GM19025 (cell line): ENCODE results near the gene UMPS.
"Not testable (repeated sequence)": the region's sequence is repeated elsewhere in the genome, so short reads cannot be mapped to it uniquely, and the experiment has no call there.

Experiments used
- ATAC-seq: cut with Tn5 transposase; IDR thresholded peaks from one replicate; pipeline ENCODE4 v1.9.1; 2021; ENCODE audit warnings: mild to moderate bottlenecking, low read depth, moderate library complexity; ENCODE audit not compliant: unreplicated experiment

Gene UMPS

DNA sequence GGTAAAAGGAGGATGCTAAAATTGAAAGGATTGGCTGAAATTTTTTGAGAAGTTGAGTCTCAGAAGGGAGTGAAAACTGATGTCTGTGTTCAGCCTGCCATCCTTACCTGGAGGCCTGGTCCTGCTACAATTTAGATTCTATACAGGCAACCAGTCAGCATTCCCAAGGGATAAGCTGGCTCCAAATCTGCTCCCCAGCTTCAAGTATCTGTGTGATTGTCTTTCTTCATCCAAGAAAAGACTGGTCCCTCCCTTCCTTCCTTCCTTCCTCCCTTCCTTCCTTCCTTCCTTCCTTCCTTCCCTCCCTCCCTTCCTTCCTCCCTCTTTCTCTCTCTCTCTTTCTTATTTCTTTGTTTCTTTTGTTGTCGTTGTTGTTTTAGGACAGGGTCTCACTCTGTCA lies 24.7 kb upstream of the UMPS start:
- no peak for ATAC-seq

DNA sequence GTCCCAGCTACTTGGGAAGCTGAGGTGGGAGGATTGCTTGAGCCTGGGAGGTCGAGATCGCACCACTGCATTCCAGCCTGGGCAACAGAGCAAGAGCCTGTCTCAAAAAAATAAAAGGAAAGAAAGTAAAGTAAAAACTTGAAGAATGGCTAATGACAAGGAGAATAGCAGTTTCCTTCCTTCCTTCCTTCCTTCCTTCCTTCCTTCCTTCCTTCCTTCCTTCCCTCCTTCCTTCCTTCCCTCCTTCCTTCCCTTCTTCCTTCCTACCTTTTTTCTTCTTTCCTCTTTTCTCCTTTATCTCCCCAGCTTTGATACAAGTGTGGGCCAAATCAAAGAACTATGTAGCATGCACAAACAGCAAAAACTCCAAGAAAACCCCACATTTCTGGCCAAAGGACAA lies 23.0 kb upstream of the UMPS start:
- ATAC-seq, result not testable (repeated sequence)

DNA sequence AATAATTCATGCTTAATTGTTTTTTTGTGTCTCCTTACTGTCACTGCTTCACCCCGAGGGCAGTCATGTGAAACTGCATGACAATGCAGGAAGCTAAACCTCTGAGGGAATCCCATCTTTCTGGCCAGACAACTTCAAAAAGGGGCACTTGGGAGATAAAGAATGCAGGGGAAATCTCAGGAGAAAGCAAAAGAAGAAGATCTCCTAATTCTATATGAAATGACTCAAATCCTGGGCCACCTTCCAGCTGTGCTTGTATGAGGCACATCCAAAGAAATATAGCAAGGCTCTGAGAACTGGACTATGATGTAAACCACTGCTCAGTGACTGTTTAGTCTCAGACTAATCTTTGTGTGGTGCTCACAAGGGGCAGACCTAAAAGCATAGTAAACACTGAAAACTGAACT lies 22.6 kb upstream of the UMPS start:
- ATAC-seq, result no peak

DNA sequence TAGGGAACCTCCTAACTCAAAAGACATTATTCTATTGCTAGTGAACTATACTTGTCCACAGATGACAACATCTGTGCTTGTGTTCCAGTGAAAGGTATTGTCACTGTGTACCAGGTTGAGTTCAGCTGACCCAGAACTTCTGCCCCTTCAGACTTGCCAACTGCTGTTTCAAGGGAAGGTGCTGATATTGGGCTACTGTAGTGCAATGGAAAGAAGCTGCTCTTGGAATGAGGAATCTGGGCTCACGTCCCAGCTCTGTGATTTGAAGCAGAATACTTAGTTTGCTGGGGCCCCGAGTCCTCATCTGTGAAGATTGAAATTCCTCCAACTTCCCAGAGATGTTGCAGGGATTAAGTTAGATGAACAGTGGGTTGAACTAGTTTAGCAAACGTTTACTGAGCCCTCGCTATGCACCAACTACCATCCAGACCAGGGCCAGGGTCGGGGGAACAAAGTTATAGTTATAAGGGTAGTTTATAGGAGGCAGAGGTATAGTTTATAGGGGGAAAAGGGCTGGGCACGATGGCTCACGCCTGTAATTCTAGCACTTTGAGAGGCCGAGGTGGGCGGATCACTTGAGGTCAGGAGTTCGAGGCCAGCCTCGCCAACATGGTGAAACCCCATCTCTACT lies 15.9 kb upstream of the UMPS start:
- ATAC-seq, result no peak

DNA sequence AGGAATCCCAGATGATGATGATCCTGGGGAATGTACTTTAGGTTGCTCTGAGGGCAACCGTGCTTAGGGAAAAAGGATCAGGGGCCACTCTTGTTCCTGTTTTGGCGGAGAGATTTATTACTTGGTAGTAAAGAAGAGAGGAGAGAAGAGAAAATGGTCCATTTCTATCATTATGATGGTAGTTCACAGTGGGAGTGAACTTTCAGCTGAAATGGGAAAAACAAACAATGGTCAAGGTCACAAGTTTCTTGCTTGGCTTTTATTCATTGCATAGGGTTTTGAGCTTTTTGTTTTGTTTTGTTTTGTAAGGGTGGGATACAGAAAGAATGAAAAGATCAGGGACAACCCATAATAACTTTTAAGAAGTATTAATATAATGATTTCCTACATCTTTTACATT lies 7.7 kb upstream of the UMPS start:
- ATAC-seq, result no peak

DNA sequence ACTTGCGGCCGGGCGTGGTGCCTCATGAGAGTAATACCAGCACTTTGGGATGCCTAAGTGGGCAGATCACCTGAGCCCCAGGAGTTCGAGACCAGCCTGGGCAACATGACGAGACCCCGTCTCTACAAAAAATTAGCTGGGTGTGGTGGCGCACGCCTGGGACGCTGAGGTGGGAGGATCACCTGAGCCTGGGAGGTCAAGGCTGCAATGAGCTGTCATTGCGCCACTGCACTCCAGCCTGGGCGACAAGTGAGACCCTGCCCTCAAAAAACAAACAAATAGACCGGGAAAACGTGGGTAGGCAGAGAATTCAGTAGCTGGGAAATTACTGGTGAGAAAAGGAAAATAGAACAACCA lies 667 bp downstream of the UMPS start:
- ATAC-seq, result no peak

DNA sequence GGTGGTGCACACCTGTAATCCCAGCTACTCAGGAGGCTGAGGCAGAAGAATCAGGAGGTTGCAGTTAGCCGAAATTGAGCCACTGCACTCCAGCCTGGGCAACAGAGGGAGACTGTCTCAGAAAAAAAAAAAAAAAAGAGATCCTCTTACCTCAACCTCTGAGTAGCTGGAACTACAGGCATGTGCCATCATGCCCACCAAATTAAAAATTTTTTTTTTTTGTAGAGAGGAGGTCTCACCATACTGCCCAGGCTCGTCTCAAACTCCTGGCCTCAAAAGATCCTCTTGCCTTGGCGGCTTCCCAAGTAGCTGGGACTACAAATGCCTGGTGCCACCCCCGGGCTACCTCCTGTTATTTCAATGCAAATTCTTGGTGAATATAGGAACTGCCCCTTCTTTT lies 1.5 kb downstream of the UMPS start:
- no peak for ATAC-seq

DNA sequence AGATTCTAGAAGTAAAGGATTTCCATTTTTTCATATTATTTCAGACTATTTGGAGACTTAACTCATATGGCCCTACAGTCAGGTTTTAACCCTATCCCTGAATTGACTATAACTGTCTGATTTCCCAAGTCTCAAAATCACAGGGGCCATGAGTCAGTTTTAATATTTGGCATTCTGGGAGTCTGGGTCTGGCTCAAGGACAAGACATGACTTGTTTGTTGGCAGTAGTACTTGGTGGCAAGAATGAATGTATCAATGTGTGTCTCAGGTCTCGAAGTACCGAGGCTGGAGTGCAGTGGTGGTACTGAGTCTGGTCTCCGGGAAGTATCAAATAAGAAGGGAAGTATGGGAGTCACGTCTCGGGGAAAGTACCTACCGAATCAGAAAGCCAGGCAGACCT lies 10.8 kb downstream of the UMPS start:
- ATAC-seq, result no peak

DNA sequence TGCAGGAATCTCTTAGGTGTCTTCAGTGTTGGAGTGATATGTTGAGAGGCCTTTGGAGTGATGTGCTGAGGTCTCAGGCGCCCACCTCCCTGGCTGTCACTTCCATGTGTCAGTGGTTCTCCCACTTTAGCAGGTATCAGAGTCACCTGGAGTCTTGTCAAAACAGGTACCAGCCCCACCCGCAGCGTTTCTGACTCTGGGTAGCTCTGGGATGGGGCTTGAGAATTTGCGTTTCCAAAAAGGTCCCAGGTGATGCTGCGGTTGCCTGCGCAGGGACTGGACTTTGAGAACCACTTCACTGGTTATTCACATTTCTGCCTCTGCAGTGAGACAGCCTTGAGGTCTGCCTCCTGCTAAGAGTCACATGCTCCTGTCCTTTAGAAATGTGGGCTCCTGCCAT lies 15.5 kb downstream of the UMPS start:
- ATAC-seq, result no peak

DNA sequence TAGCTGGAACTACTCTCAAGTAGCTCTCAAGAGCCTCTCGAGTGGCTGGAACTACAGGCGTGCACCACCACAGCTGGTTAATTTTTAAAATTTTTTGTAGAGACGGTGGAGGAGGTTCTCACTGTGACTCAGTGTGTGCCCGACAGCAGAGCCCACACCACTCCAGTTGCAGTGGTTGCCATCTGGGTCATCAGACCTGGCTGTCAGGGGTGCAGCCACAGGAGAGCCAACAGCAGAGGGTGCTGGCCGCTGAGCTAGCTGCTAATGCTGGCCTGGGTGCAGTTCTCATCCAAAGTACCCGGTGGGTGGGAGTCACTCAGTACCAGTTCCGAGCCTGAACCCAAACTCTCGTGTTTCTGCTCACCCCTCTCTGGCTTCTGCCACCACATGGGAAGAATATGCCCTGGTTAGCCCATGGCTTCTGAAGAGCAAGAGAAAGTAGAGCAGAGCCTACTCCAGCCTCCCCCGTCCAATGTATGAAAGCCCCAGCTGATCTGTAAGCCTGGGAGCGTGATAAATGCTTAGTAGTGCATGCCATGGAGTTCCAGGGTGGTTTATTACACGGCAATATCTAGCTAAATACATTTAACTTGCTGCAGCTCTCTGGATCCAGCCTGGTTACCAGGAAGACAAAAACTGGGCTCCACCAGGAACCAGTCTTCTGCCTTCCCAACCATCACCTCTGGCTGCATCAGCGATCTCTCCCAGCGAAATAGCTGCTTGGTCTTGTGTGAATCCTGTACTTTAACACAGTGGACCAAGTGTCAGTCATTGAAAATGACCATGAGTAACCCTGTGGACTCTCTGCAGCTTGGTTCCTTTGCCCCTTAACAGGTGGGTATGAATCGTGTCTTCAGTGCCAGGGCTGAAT lies 17.1 kb downstream of the UMPS start:
- ATAC-seq, result no peak

DNA sequence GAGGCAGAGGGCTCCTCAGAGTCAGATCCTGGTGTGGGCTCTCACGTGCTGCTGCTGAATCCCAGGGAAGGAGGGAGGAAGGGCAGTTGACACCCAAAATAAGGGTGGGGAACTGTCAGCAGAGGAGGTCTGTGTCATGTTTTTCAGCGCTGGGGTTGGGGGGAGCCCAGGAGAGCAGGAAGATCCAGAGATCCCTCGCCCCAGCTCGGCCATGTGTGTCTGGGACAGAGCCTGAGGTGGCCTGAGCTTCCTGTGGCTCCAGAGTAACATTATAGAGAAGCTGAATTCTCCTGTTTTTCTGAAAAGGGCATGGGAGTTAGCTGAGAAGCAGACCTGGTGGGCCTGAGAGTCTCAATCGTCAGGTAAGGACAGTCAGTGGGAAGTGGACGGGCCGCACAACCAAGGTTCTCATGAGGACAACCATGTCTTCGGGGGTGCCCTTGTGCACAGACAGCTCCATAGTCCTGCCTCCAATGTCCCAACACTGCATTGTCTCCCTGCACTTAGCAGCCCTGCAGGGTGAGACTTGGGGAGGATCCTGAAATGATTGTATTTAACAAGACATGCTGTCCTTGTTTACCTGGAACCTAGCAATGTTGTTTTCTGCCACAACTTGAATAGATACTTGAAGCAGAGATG lies 18.4 kb downstream of the UMPS start:
- ATAC-seq, result no peak

DNA sequence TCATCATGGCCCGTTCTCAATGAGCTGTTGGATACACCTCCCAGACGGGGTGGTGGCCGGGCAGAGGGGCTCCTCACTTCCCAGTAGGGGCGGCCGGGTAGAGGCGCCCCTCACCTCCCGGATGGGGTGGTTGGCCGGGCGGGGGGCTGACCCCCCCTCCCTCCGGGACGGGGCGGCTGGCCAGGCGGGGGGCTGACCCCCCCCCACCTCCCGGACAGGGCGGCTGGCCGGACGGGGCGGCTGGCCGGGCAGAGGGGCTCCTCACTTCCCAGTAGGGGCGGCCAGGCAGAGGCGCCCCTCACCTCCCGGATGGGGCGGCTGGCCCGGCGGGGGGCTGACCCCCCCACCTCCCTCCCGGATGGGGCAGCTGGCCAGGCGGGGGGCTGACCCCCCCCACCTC lies 19.6 kb downstream of the UMPS start:
- ATAC-seq, result not testable (repeated sequence)

DNA sequence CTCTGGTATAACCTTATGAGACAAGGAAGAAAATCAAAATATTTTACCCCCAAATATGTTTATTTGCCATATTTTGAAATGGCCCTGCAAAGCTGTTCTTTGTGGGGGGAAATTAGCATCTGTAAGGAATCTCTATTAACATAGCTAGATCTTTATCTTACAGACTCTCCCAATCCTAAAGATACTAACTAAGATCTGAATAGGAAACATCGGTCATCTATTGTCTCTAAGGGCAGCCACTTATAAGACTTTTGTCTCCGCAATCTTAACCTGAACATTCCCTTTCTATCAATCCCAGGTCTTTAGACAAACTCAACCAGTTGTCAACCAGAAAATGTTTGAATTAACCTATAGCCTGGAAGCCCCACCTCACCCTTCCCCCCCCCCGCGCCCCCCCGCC lies 21.2 kb downstream of the UMPS start:
- no peak for ATAC-seq

DNA sequence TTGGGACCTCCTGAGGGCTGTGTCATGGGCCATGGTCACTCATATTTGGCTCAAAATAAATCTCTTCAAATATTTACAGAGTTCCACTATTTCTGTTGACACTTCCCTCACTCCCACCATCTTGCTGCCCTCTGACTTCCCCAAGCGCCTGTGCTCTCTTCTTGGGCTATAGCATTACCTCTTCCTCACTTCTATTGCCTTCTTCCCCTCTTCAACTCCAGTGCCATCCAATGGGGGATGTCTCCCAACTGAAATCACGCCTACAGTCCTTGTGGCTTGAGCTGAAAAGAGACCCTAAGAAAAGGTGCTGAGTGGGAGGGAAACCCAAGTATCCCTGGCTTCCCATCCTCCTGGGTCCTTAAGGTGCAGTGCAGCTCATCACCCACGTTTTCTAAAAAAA lies 21.8 kb downstream of the UMPS start:
- no peak for ATAC-seq

DNA sequence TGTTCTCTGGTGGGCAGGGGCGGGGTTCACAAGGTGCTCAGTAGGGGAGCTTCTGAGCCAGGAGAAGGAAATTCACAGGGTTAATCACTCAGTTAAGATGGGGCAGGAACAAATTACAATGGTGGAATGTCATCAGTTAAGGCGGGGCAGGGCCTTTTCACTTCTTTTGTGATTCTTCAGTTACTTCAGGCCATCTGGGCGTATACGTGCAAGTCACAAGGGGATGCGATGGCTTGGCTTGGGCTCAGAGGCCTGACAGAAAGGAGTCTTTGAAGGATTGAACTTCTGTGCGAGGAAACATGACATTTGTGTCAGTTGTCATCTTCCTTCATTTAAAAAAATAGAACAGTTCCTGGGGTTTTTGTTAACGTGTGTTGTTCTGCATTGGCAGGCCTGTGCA lies 27.7 kb downstream of the UMPS start:
- not testable (repeated sequence) for ATAC-seq

DNA sequence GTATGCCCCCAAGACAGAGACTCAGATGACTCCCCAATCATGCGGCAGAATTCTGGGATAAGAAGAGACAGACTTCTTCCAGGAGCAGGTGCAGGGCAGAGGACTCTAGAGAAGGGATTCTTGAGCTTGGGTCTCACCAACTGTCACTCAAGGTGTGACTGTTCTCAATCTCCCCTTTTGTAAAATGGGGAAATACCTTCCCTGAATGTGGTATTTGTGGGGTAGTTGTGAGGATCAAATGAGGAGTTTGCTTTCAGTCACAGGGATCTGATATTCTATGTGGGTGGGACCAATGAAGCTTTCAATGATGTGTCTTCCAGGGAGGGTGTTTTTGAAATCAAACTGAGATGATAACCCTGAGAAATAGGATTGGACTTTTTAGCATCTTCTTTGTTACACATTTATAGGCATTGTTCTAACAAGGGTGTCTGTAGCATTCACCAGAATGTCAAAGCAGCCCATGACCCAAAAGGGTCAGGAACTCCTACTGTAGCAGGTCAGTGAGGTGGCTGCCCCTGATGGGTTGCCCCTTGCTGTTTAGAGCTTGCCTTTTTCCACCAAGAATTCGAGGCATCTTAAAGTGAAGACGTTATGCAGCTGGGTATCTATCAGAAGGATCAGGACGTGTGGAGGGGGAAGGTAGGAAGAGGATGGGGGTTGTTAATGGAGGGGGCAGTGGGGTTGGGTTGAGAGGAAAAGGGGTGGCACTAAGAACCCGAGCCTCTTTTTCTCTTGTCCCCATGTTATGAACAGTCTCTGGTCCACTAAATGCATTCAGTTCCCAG lies 28.8 kb downstream of the UMPS start:
- ATAC-seq, result no peak

DNA sequence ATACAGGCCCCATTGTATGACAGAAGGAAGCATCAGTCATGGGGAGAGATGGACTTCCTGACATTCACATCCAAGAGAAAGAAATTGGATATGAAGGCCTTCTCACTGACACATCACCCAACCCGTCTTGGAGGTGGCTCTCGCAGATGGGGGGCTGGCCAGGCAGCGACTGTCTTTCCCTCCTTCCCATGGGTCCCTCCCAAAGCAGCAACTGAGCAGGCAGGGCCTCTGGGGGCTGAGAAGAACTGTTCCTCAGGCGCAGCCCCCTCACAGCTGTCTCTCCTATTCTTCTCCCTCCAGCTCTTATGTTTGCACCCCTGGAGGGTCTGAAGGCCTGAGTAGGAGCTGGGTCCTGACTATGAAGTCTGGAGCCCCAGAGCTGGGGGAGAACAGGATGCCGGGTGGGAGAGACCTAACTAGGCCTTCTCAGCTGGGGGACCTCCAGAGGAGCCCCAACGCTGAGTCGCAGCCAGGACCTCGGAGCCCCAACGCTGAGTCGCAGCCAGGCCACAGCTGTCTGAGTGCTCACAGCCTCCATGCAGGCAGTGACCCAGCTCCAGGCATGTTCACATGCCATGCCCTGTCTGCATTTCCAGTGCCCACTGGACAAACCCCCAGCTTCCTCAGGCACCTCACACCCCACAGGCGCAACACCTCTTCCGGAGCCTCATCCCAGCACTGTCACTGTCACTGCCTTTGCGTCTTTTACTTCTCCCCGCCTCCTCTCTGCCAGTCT lies 29.6 kb downstream of the UMPS start:
- no peak for ATAC-seq

DNA sequence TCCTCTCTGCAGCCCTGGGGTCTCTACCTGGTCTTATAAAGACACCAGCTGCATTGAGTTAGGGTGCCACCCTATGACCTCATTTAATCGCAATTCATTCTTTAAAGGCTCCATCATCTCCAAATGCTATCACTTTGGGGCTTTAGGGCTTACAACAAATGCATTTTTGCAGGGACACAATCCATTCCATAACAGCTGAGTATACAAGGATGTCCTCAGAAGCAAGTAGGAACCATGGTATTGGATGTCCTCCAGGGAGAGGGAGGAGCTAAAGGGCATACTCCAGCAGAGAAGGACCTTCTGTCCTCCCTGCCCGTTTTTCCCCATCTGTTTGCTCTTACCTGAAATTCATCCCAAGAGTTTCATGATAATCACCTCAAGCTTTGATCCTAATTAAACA lies 30.3 kb downstream of the UMPS start:
- ATAC-seq, result no peak

DNA sequence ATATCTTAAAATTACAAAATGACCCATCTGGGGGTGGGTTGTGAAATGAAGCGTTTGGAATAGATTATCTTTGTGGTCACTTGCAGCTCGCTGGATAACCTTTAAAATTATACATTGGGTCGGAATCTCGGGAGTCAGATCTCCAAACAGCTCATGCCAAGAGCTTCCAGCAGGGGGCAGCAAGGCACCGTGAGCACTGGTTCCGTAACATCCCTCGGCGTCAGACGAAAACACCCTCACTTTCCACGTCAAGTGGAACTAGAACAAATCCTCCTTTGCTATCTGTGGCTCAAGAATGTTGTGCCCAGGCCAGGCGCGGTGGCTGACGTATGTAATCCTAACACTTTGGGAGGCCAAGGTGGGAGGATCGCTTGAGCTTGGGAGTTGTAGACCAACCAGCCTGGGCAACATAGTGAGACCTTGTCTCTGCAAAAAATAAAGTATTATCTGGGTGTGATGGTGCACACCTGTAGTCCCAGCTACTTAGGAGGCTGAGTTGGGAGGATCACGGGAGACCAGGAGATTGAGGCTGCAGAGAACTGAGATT lies 31.1 kb downstream of the UMPS start:
- ATAC-seq, result no peak
